ENCODE data around the gene OR1J4. TPM values are rescaled to one million over a fixed set of nuclear protein-coding genes. Genes with fewer than 3 reads are reported as not detected.
"Not testable (repeated sequence)": the region's sequence is repeated elsewhere in the genome, so short reads cannot be mapped to it uniquely, and the experiment has no call there.

The OR1J4 gene
- total RNA-seq, 1 donor from 2014 or later, result not detected

GRCh38 chr9:122519376-122519775, 435 bp downstream of the OR1J4 start:
- no peak overlapping the region for H3K27ac ChIP-seq
- Mint-ChIP-seq H3K4me3 (no peak overlapping the region), H3K4me1 (no peaks in the 10 kb centered on the region), H3K9me3 (no peaks in the 10 kb centered on the region), H3K27me3 (ENCODE audit: insufficient read depth, low read depth) (peaks cover 6% of the 10 kb centered on the region), H3K36me3 (no peaks in the 10 kb centered on the region), H3K27ac (no peak overlapping the region)
- no peak overlapping the region for H3K9ac ChIP-seq
- no peak overlapping the region for H2AFZ ChIP-seq (replicated peaks)
- H3K4me2 ChIP-seq, result no peak overlapping the region
- H3K36me3 ChIP-seq, result no peaks in the 10 kb centered on the region
- no peaks in the 10 kb centered on the region for H4K20me1 ChIP-seq (ENCODE audit: low read depth)
- DNase-seq (ENCODE audit: low spot score), result no peak
- H3K27me3 ChIP-seq, result no peaks in the 10 kb centered on the region
- H3F3A ChIP-seq (ENCODE audit: low read depth), result no peaks in the 10 kb centered on the region
- H3K79me2 ChIP-seq (ENCODE audit: low read depth), result no peaks in the 10 kb centered on the region
- no peaks in the 10 kb centered on the region for H3K4me1 ChIP-seq
- no peak for TF ChIP-seq EZH2 (IDR thresholded peaks at IDR 0.05)
- no peak for TF ChIP-seq EZH2phosphoT487 (IDR thresholded peaks at IDR 0.05)
- TF ChIP-seq, protein P1, sequence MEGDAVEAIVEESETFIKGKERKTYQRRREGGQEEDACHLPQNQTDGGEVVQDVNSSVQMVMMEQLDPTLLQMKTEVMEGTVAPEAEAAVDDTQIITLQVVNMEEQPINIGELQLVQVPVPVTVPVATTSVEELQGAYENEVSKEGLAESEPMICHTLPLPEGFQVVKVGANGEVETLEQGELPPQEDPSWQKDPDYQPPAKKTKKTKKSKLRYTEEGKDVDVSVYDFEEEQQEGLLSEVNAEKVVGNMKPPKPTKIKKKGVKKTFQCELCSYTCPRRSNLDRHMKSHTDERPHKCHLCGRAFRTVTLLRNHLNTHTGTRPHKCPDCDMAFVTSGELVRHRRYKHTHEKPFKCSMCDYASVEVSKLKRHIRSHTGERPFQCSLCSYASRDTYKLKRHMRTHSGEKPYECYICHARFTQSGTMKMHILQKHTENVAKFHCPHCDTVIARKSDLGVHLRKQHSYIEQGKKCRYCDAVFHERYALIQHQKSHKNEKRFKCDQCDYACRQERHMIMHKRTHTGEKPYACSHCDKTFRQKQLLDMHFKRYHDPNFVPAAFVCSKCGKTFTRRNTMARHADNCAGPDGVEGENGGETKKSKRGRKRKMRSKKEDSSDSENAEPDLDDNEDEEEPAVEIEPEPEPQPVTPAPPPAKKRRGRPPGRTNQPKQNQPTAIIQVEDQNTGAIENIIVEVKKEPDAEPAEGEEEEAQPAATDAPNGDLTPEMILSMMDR (IDR thresholded peaks at IDR 0.05), result no peak
- no peak overlapping the region for H3K4me3 ChIP-seq
- H3K9me3 ChIP-seq (ENCODE audit: low read depth), result peaks cover 21% of the 10 kb centered on the region

DNA sequence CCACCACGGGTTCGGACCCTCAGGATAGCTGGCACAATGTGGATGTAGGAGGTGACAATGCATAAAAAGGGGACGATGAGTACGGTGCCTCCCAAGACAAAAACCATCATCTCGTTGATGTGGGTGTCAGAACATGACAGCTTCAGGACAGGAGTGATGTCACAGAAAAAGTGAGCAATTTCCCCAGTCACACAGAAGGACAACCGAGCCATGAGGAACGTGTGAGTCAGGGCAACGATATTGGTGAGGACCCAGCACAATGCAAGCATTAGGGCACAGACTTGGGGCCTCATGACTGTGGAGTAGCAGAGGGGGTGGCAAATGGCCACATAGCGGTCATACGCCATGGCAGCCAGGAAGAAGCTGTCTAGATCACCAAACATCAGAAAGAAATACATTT, 7.7 kb downstream of the OR1J4 start:
- H3K9me3 ChIP-seq (ENCODE audit: low read depth), result peaks cover 14% of the 10 kb centered on the region
- no peaks in the 10 kb centered on the region for H3K9me3 Mint-ChIP-seq

GRCh38 chr9:122527193-122527592, 8.3 kb downstream of the OR1J4 start, which contains the start of gene OR1N1:
Gene OR1N1, minus strand, starts transcription at chr9:122527293. Its CDS starts 0 bp downstream, at chr9:122527293.
- Histone ChIP-seq H3K4me2 (no peak within 1 kb of the TSS), H3K36me3 (no peaks in the 10 kb centered on the region), H3K4me1 (no peaks in the 10 kb centered on the region), H3F3A (ENCODE audit: low read depth) (no peaks in the 10 kb centered on the region), H2AFZ (replicated peaks) (no peak within 1 kb of the TSS), H3K27me3 (no peaks in the 10 kb centered on the region), H3K79me2 (ENCODE audit: low read depth) (no peaks in the 10 kb centered on the region), H3K9me3 (ENCODE audit: low read depth) (peaks cover 14% of the 10 kb centered on the region), H3K4me3 (no peak within 1 kb of the TSS), H3K27ac (no peak within 1 kb of the TSS), H4K20me1 (ENCODE audit: low read depth) (no peaks in the 10 kb centered on the region), H3K9ac (no peak within 1 kb of the TSS)
- H3K27ac Mint-ChIP-seq, result no peak within 1 kb of the TSS
- H3K36me3 Mint-ChIP-seq, result no peaks in the 10 kb centered on the region
- DNase-seq (ENCODE audit: low spot score), result no peak
- H3K4me1 Mint-ChIP-seq, result no peaks in the 10 kb centered on the region
- peaks cover 9% of the 10 kb centered on the region for H3K27me3 Mint-ChIP-seq (ENCODE audit: insufficient read depth, low read depth)
- no peak within 1 kb of the TSS for H3K4me3 Mint-ChIP-seq
- no peaks in the 10 kb centered on the region for H3K9me3 Mint-ChIP-seq
- TF ChIP-seq EZH2 (IDR thresholded peaks at IDR 0.05) (no peak), EZH2phosphoT487 (IDR thresholded peaks at IDR 0.05) (no peak)
- TF ChIP-seq, protein P1 (IDR thresholded peaks at IDR 0.05), result no peak

More for the DNA sequence above, 7.7 kb downstream of the OR1J4 start:
- Histone ChIP-seq H3K4me3 (no peak overlapping the region), H3K79me2 (ENCODE audit: low read depth) (no peaks in the 10 kb centered on the region), H3K9ac (no peak overlapping the region), H3F3A (ENCODE audit: low read depth) (no peaks in the 10 kb centered on the region), H3K27me3 (no peaks in the 10 kb centered on the region), H2AFZ (replicated peaks) (no peak overlapping the region), H3K27ac (no peak overlapping the region), H3K36me3 (no peaks in the 10 kb centered on the region), H3K4me2 (no peak overlapping the region), H3K4me1 (no peaks in the 10 kb centered on the region), H4K20me1 (ENCODE audit: low read depth) (no peaks in the 10 kb centered on the region)
- H3K4me3 Mint-ChIP-seq, result no peak overlapping the region
- no peaks in the 10 kb centered on the region for H3K4me1 Mint-ChIP-seq
- H3K36me3 Mint-ChIP-seq, result no peaks in the 10 kb centered on the region
- no peak overlapping the region for H3K27ac Mint-ChIP-seq
- H3K27me3 Mint-ChIP-seq (ENCODE audit: insufficient read depth, low read depth), result peaks cover 9% of the 10 kb centered on the region
- TF ChIP-seq, protein P1 (IDR thresholded peaks at IDR 0.05), result no peak
- TF ChIP-seq EZH2phosphoT487 (IDR thresholded peaks at IDR 0.05), result no peak
- no peak for TF ChIP-seq EZH2 (IDR thresholded peaks at IDR 0.05)
- DNase-seq (ENCODE audit: low spot score), result no peak

DNA sequence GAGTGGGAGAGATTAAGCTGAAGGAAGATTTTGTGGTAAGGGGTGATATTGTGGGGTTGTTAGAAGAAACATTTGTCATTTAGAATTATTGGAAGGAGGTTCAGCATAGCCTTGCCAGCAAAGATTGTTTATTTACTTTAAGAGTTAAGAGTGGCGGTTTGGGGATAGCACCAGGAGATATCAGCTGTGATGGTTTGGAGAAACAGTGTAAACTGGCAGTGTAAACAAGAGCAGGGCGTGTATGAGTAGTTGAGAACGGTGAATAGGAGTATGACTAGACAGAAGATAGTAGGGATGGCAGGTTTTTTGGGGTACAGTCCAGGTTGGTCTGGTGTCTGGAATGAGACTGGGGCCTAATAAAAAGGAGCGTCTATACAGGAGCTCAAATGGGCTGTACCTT, 12.2 kb downstream of the OR1J4 start:
- H3F3A ChIP-seq (ENCODE audit: low read depth); DNase-seq (ENCODE audit: low spot score); H3K9ac ChIP-seq; H4K20me1 ChIP-seq (ENCODE audit: low read depth); H3K36me3 ChIP-seq; H3K4me2 ChIP-seq; H3K36me3 Mint-ChIP-seq; H3K9me3 Mint-ChIP-seq; H3K4me1 ChIP-seq; H3K27me3 ChIP-seq; H3K27ac ChIP-seq; H3K27ac Mint-ChIP-seq; H2AFZ ChIP-seq (replicated peaks); H3K9me3 ChIP-seq (ENCODE audit: low read depth); H3K4me1 Mint-ChIP-seq; H3K79me2 ChIP-seq (ENCODE audit: low read depth); H3K4me3 ChIP-seq; H3K4me3 Mint-ChIP-seq: not testable (repeated sequence)
- H3K27me3 Mint-ChIP-seq (ENCODE audit: insufficient read depth, low read depth), result peaks cover 19% of the 10 kb centered on the region

Measured in neural progenitor cell (in vitro differentiated cells).